A549 (cell line): ENCODE measurements around the gene IMMT. TPM values are rescaled to one million over a fixed set of nuclear protein-coding genes. Genes with fewer than 3 reads are reported as not detected.

Source experiments
- ATAC-seq, 2 experiments: fragments of 200-7000 bp in 1 of 2; fragments of >200 bp in 1 of 2; cut with Nextera tagmentation in 1 of 2; cut with Tn5 transposase in 1 of 2; 3 replicates each; pipeline versions ENCODE4 v1.8.0 to v1.9.1; 2018 to 2020; ENCODE audit warnings: mild to moderate bottlenecking in 1 of 2, moderate library complexity in 1 of 2
- CTCF ChIA-PET: fragments of 300-600 bp; sonication (Branson Sonifier 250); formaldehyde crosslinking; extraction: SDS; loops from one replicate; lab custom pipeline; 2021; ENCODE audit warnings: antibody characterized with exemption, inconsistent platforms; lab: Yijun Ruan, JAX
- POLR2A ChIA-PET: fragments of 350-600 bp; formaldehyde crosslinking; extraction: SDS; loops from one replicate; lab custom pipeline; 2021; ENCODE audit warnings: antibody characterized with exemption, inconsistent platforms; lab: Yijun Ruan, JAX
- DNase-seq, 2 experiments: peaks; one replicate each; pipeline versions ENCODE4 v3.0.0 to v3.0.0-alpha.2; 2011 to 2016; ENCODE audit warnings: low read depth in 1 of 2, low spot score in 1 of 2
- FAIRE-seq: peaks from 2 replicates; lab custom pipeline; 2011; peaks lifted over from hg19 to GRCh38; lab: Jason Lieb, UNC
- H3K27ac ChIP-seq, 2 experiments: fragments of >200 bp; sonication (Bioruptor Twin); formaldehyde crosslinking; 3 replicates each; pipeline ENCODE4 v1.5.1; 2016 to 2017
- H3K4me1 ChIP-seq: fragments of >200 bp; sonication (Bioruptor Twin); formaldehyde crosslinking; 3 replicates; pipeline ENCODE4 v1.6.1; 2016
- H3K4me2 ChIP-seq: fragments of >200 bp; sonication (Bioruptor Twin); formaldehyde crosslinking; 3 replicates; pipeline ENCODE4 v1.6.1; 2016
- H3K4me3 ChIP-seq: fragments of >200 bp; sonication (Bioruptor Twin); formaldehyde crosslinking; 3 replicates; pipeline ENCODE4 v1.5.1; 2016
- H3K9me3 ChIP-seq: fragments of >200 bp; sonication (Bioruptor Twin); formaldehyde crosslinking; 3 replicates; pipeline ENCODE4 v1.6.1; 2016
- ATOH8 ChIP-seq: fragments of 250-450 bp; sonication (Bioruptor Pico); IDR thresholded peaks from 2 replicates; pipeline ENCODE4 v1.5.0; 2020; ENCODE audit warnings: low read depth, mild to moderate bottlenecking, moderate library complexity
- BCL3 ChIP-seq: fragments of >200 bp; sonication (Bioruptor Twin); formaldehyde crosslinking; IDR thresholded peaks from 3 replicates; pipeline ENCODE4 v1.6.1; 2016
- BHLHE40 ChIP-seq: IDR thresholded peaks from 2 replicates; pipeline ENCODE4 v1.6.1; 2012; ENCODE audit warnings: low read depth, low read length, inconsistent platforms
- CHD2 ChIP-seq: fragments of 150-350 bp; IDR thresholded peaks from 2 replicates; pipeline ENCODE4 v1.6.1; 2014; ENCODE audit warnings: low read length; ENCODE audit not compliant: partially characterized antibody
- CHD4 ChIP-seq: fragments of 200-600 bp; sonication (generic); IDR thresholded peaks from 2 replicates; pipeline ENCODE4 v1.6.1; 2016; ENCODE audit warnings: antibody characterized with exemption, mild to moderate bottlenecking, borderline replicate concordance
- E2F6 ChIP-seq: IDR thresholded peaks from 2 replicates; pipeline ENCODE4 v1.6.1; 2012; ENCODE audit warnings: low read depth, borderline replicate concordance
- EHMT2 ChIP-seq: fragments of 200-600 bp; sonication (generic); IDR thresholded peaks from 2 replicates; pipeline ENCODE4 v1.6.1; 2016; ENCODE audit warnings: antibody characterized with exemption, low read depth, mild to moderate bottlenecking, moderate library complexity
- ESRRA ChIP-seq: fragments of 150-350 bp; IDR thresholded peaks from 2 replicates; pipeline ENCODE4 v1.6.1; 2014; ENCODE audit warnings: mild to moderate bottlenecking, low read length, borderline replicate concordance
- FOSB ChIP-seq: fragments of 250-450 bp; sonication (Bioruptor Pico); IDR thresholded peaks from 2 replicates; pipeline ENCODE4 v1.5.0; 2020; ENCODE audit warnings: mild to moderate bottlenecking, moderate library complexity
- GATA3 ChIP-seq: IDR thresholded peaks from 2 replicates; pipeline ENCODE4 v1.6.1; 2012; ENCODE audit warnings: borderline replicate concordance
- HDAC2 ChIP-seq: fragments of 200-600 bp; sonication (generic); IDR thresholded peaks from 2 replicates; pipeline ENCODE4 v1.6.1; 2016
- HES2 ChIP-seq: fragments of >200 bp; sonication (Bioruptor Twin); formaldehyde crosslinking; IDR thresholded peaks from 2 replicates; pipeline ENCODE4 v1.6.1; 2016
- HOXA7 ChIP-seq: fragments of 250-450 bp; sonication (Bioruptor Pico); IDR thresholded peaks from 2 replicates; pipeline ENCODE4 v1.5.0; 2020; ENCODE audit warnings: mild to moderate bottlenecking, moderate library complexity
- HOXB13 ChIP-seq: fragments of 250-450 bp; sonication (Bioruptor Pico); IDR thresholded peaks from 2 replicates; pipeline ENCODE4 v1.5.0; 2020; ENCODE audit warnings: low read depth, mild to moderate bottlenecking, moderate library complexity
- JUNB ChIP-seq: fragments of >200 bp; sonication (Bioruptor Twin); formaldehyde crosslinking; IDR thresholded peaks from 2 replicates; pipeline ENCODE4 v1.6.1; 2016
- KDM1A ChIP-seq: fragments of 200-600 bp; sonication (generic); IDR thresholded peaks from 2 replicates; pipeline ENCODE4 v1.6.1; 2016; ENCODE audit warnings: low read depth, mild to moderate bottlenecking
- KDM5A ChIP-seq: fragments of 200-600 bp; sonication (generic); IDR thresholded peaks from 2 replicates; pipeline ENCODE4 v1.6.1; 2016; ENCODE audit warnings: antibody characterized with exemption, mild to moderate bottlenecking
- MAZ ChIP-seq: fragments of 150-350 bp; IDR thresholded peaks from 2 replicates; pipeline ENCODE4 v1.6.1; 2014; ENCODE audit warnings: antibody characterized with exemption, low read depth, low read length, borderline replicate concordance
- MYC ChIP-seq: IDR thresholded peaks from 2 replicates; pipeline ENCODE4 v1.6.1; 2012; ENCODE audit warnings: mild to moderate bottlenecking, inconsistent platforms, low read length, improper control_type of control experiment, borderline replicate concordance
- PBX3 ChIP-seq: IDR thresholded peaks from 2 replicates; pipeline ENCODE4 v1.6.1; 2012
- POLR2AphosphoS2 ChIP-seq: conservative IDR thresholded peaks from 2 replicates; pipeline ENCODE4 v1.6.1; 2012; ENCODE audit warnings: low read length, improper control_type of control experiment, inconsistent platforms
- RCOR1 ChIP-seq: fragments of 150-350 bp; IDR thresholded peaks from 2 replicates; pipeline ENCODE4 v1.6.1; 2014; ENCODE audit warnings: antibody characterized with exemption, low read length, low read depth
- SMC3 ChIP-seq: fragments of >200 bp; sonication (Bioruptor Twin); formaldehyde crosslinking; IDR thresholded peaks from 3 replicates; pipeline ENCODE4 v1.6.1; 2018; ENCODE audit warnings: inconsistent platforms
- SREBF2 ChIP-seq: fragments of 450-650 bp; IDR thresholded peaks from 2 replicates; pipeline ENCODE4 v1.6.1; 2014; ENCODE audit warnings: mild to moderate bottlenecking, moderate library complexity
- TFCP2L1 ChIP-seq: fragments of 250-450 bp; sonication (Bioruptor Pico); IDR thresholded peaks from 2 replicates; pipeline ENCODE4 v1.5.0; 2021; ENCODE audit warnings: mild to moderate bottlenecking
- ZC3H11A ChIP-seq: fragments of 450-650 bp; IDR thresholded peaks from 2 replicates; pipeline ENCODE4 v1.6.1; 2014; ENCODE audit warnings: antibody characterized with exemption, mild to moderate bottlenecking
- ZFP36 ChIP-seq: fragments of 450-650 bp; IDR thresholded peaks from 2 replicates; pipeline ENCODE4 v1.6.1; 2014; ENCODE audit warnings: borderline replicate concordance; ENCODE audit not compliant: partially characterized antibody
- ZNF302 ChIP-seq: fragments of 250-450 bp; sonication (Bioruptor Pico); IDR thresholded peaks from 2 replicates; pipeline ENCODE4 v1.9.0; 2021; ENCODE audit warnings: inconsistent platforms, mild to moderate bottlenecking, moderate library complexity
- ZSCAN20 ChIP-seq: fragments of 250-450 bp; sonication (Bioruptor Pico); IDR thresholded peaks from 2 replicates; pipeline ENCODE4 v1.8.0; 2022; ENCODE audit warnings: mild to moderate bottlenecking, moderate library complexity
- WGBS: methylation state at CpG from one replicate; pipeline ENCODE4 v1.1.6; 2017; ENCODE audit errors: missing lambda C conversion rate; 5-methylcytosine and 5-hydroxymethylcytosine counted together
- polyA plus RNA-seq, 4 experiments: library from polyadenylated mRNA; depleted of rRNA in 3 of 4; stranded (reverse); fragments of >200 nt; fragmentation: RNase III in 1 of 4; extraction: RNeasy Plus Mini Kit Qiagen cat#74134 plus additional on column Dnase treatment in 1 of 4; gene quantifications; 2 replicates in 3 of 4; 3 replicates in 1 of 4; pipeline ENCODE4 v1.2.3, GENCODE V29; 2011 to 2017

Gene IMMT
- polyA plus RNA-seq, 2 of the 4 experiments (the other 2 are of a cell fraction) = 101 to 126 TPM

GRCh38 chr2:86135653-86136052, 59.6 kb downstream of the IMMT start:
- FAIRE-seq (no peak), ATAC-seq (no peak), DNase-seq (no peak)
- POLR2A ChIA-PET = no interaction called here
- H3K4me2 ChIP-seq = no peak overlapping the region
- H3K27ac ChIP-seq = no peak overlapping the region
- CTCF ChIA-PET = interaction anchor here (0.9 to 2.1 kb wide), 7 partner anchors 17 to 321 kb away, joined by 3 to 6 read pairs (median 4); no protein-coding TSS in a partner anchor
- WGBS = 97% methylated on average over 5 of the region's 5 CpGs
- no peaks in the 10 kb centered on the region for H3K9me3 ChIP-seq
- no peaks in the 10 kb centered on the region for H3K4me1 ChIP-seq
- H3K4me3 ChIP-seq = no peak overlapping the region
- TF ChIP-seq ZFP36 = no peak
- TF ChIP-seq ZNF302 (CRISPR knock-in tag) = no peak
- TF ChIP-seq FOSB = no peak
- TF ChIP-seq SREBF2 = no peak
- no peak for TF ChIP-seq SMC3
- TF ChIP-seq HOXA7 (CRISPR knock-in tag) = no peak
- no peak for TF ChIP-seq RCOR1
- no peak for TF ChIP-seq ESRRA
- TF ChIP-seq MAZ = no peak
- TF ChIP-seq HOXB13 (CRISPR knock-in tag) = no peak
- no peak for TF ChIP-seq KDM5A
- no peak for TF ChIP-seq KDM1A
- no peak for TF ChIP-seq TFCP2L1 (CRISPR knock-in tag)
- TF ChIP-seq BCL3 = no peak
- no peak for TF ChIP-seq ZC3H11A
- TF ChIP-seq HDAC2 = no peak
- no peak for TF ChIP-seq CHD4
- no peak for TF ChIP-seq ZSCAN20 (CRISPR knock-in tag)
- no peak for TF ChIP-seq MYC
- no peak for TF ChIP-seq BHLHE40

- FAIRE-seq (no peak), ATAC-seq (no peak), DNase-seq (no peak)
- Histone ChIP-seq H3K9me3 (no peaks in the 10 kb centered on the region), H3K4me1 (no peaks in the 10 kb centered on the region), H3K4me2 (no peak overlapping the region), H3K27ac (no peak overlapping the region), H3K4me3 (no peak overlapping the region)
- 96% methylated on average over 4 of the region's 4 CpGs for WGBS
- TF ChIP-seq GATA3 = no peak
- no peak for TF ChIP-seq KDM1A
- no peak for TF ChIP-seq EHMT2
- no peak for TF ChIP-seq CHD2
- TF ChIP-seq HOXB13 (CRISPR knock-in tag) = no peak
- TF ChIP-seq TFCP2L1 (CRISPR knock-in tag) = no peak
- TF ChIP-seq HDAC2 = no peak
- no peak for TF ChIP-seq ATOH8 (CRISPR knock-in tag)
- no peak for TF ChIP-seq PBX3
- TF ChIP-seq JUNB = no peak
- TF ChIP-seq POLR2AphosphoS2 = no peak
- TF ChIP-seq HES2 = no peak
- no peak for TF ChIP-seq BCL3
- TF ChIP-seq BHLHE40 = no peak
- TF ChIP-seq KDM5A = no peak
- no peak for TF ChIP-seq E2F6
- POLR2A ChIA-PET = no interaction called here
- CTCF ChIA-PET = interaction anchor here (0.9 to 1.4 kb wide), 4 partner anchors 16 to 307 kb away, joined by 3 to 5 read pairs (median 4); no protein-coding TSS in a partner anchor
Observed at GRCh38 chr2:86134709-86135108, 60.6 kb downstream of the IMMT start.
